GM12878 (cell line): Measurements from ENCODE around the gene DUSP22. TPM values are rescaled to one million over a fixed set of nuclear protein-coding genes. Genes with fewer than 3 reads are reported as not detected.

Experiments used
- ATAC-seq: fragments of 200-7000 bp; cut with Tn5 transposase; 3 replicates; pipeline ENCODE4 v1.9.1; 2020; ENCODE audit warnings: mild to moderate bottlenecking, moderate library complexity
- BruUV-seq: library from RNA; stranded (reverse); fragments of 400-500 nt; replicated peaks from 2 replicates; lab custom pipeline; 2021; lab: Mats Ljungman, UMichigan
- CTCF ChIA-PET: fragments of 300-600 bp; sonication (Branson Sonifier 250); formaldehyde crosslinking; extraction: SDS; loops from one replicate; lab custom pipeline; 2021; ENCODE audit warnings: inconsistent platforms; lab: Yijun Ruan, JAX
- POLR2A ChIA-PET: fragments of 350-600 bp; formaldehyde crosslinking; extraction: SDS; loops from one replicate; lab custom pipeline; 2021; ENCODE audit warnings: inconsistent platforms; lab: Charles Lee
- RAD21 ChIA-PET: fragments of 300-600 bp; sonication (Branson Sonifier 250); formaldehyde crosslinking; loops from one replicate; lab custom pipeline; 2023; ENCODE audit warnings: antibody characterized with exemption; ENCODE audit not compliant: unreplicated experiment; lab: Charles Lee
- SMC1A ChIA-PET: fragments of 300-600 bp; sonication (Branson Sonifier 250); formaldehyde crosslinking; loops from one replicate; lab custom pipeline; 2023; ENCODE audit not compliant: unreplicated experiment, uncharacterized antibody; lab: Charles Lee
- DNase-seq: peaks from one replicate; pipeline ENCODE4 v3.0.0-alpha.2; 2011; ENCODE audit warnings: low read depth, low spot score
- FAIRE-seq: peaks from 3 replicates; lab custom pipeline; 2011; peaks lifted over from hg19 to GRCh38; lab: Jason Lieb, UNC
- H2AFZ ChIP-seq: 2 replicates; pipeline ENCODE4 v1.6.0; 2011; ENCODE audit warnings: low read depth, low read length, control low read depth; ENCODE audit not compliant: control insufficient read depth
- H3K27ac ChIP-seq: 2 replicates; pipeline ENCODE4 v1.5.1; 2011; ENCODE audit warnings: control low read depth; ENCODE audit not compliant: control insufficient read depth, insufficient read depth
- H3K27me3 ChIP-seq, 2 experiments: replicated peaks in 1 of 2; 2 replicates each; pipeline versions ENCODE4 v1.6.0 to v1.6.1; 2011; ENCODE audit warnings: low read length in 1 of 2; ENCODE audit not compliant: control insufficient read depth in 2 of 2, insufficient read depth in 2 of 2
- H3K36me3 ChIP-seq, 2 experiments: 2 replicates each; pipeline ENCODE4 v1.5.1; 2011; ENCODE audit warnings: low read length in 1 of 2; ENCODE audit not compliant: control insufficient read depth in 2 of 2, insufficient read depth in 2 of 2
- H3K4me1 ChIP-seq: 2 replicates; pipeline ENCODE4 v1.6.1; 2011; ENCODE audit warnings: mild to moderate bottlenecking, low read length, moderate library complexity, mixed read lengths; ENCODE audit not compliant: control insufficient read depth, insufficient read depth
- H3K4me2 ChIP-seq: 2 replicates; pipeline ENCODE4 v1.6.0; 2011; ENCODE audit warnings: control low read depth; ENCODE audit not compliant: control insufficient read depth, insufficient read depth
- H3K4me3 ChIP-seq: fragments of 200-600 bp; sonication (generic); 2 replicates; pipeline ENCODE4 v1.5.1; 2016
- H3K79me2 ChIP-seq: 2 replicates; pipeline ENCODE4 v1.6.0; 2011; ENCODE audit warnings: low read length; ENCODE audit not compliant: control insufficient read depth, insufficient read depth
- H3K9ac ChIP-seq: 2 replicates; pipeline ENCODE4 v1.8.0; 2011; ENCODE audit warnings: low read length, control low read depth, mixed read lengths; ENCODE audit not compliant: control insufficient read depth, insufficient read depth
- H3K9me3 ChIP-seq: replicated peaks from 3 replicates; pipeline ENCODE4 v1.5.1; 2011; ENCODE audit warnings: mild to moderate bottlenecking, low read length; ENCODE audit not compliant: control insufficient read depth, insufficient read depth
- H4K20me1 ChIP-seq: 2 replicates; pipeline ENCODE4 v1.6.0; 2011; ENCODE audit not compliant: control insufficient read depth, insufficient read depth
- BCL11A ChIP-seq: IDR thresholded peaks from 2 replicates; pipeline ENCODE4 v1.6.1; 2011; ENCODE audit warnings: low read depth, low read length
- JUNB ChIP-seq: IDR thresholded peaks from 2 replicates; pipeline ENCODE4 v1.6.1; 2016; ENCODE audit warnings: antibody characterized with exemption, mild to moderate bottlenecking
- JUND ChIP-seq: IDR thresholded peaks from 2 replicates; pipeline ENCODE4 v1.6.1; 2012; ENCODE audit warnings: low read depth, mild to moderate bottlenecking, low read length, improper control_type of control experiment, moderate library complexity
- LARP7 ChIP-seq: fragments of 450-650 bp; IDR thresholded peaks from 2 replicates; pipeline ENCODE4 v1.6.1; 2017; ENCODE audit warnings: mild to moderate bottlenecking
- MYC ChIP-seq: IDR thresholded peaks from 2 replicates; pipeline ENCODE4 v1.6.1; 2011; ENCODE audit warnings: mild to moderate bottlenecking, low read length, moderate library complexity, inconsistent platforms; ENCODE audit not compliant: insufficient read depth, insufficient replicate concordance, insufficient read length, severe bottlenecking
- NBN ChIP-seq: fragments of 450-650 bp; IDR thresholded peaks from 2 replicates; pipeline ENCODE4 v1.6.1; 2016
- NFYA ChIP-seq: IDR thresholded peaks from 2 replicates; pipeline ENCODE4 v1.6.1; 2011; ENCODE audit warnings: low read depth, mild to moderate bottlenecking, low read length, improper control_type of control experiment, borderline replicate concordance
- RUNX3 ChIP-seq: IDR thresholded peaks from 2 replicates; pipeline ENCODE4 v1.6.1; 2012; ENCODE audit warnings: low read length, inconsistent platforms
- TCF12 ChIP-seq: IDR thresholded peaks from 2 replicates; pipeline ENCODE4 v1.6.1; 2011; ENCODE audit warnings: low read depth, mild to moderate bottlenecking, low read length
- ZNF592 ChIP-seq: fragments of 450-650 bp; IDR thresholded peaks from 2 replicates; pipeline ENCODE4 v1.6.1; 2017; ENCODE audit warnings: mild to moderate bottlenecking, moderate library complexity
- WGBS: methylation state at CpG from one replicate; pipeline ENCODE4 v1.1.6; 2016; ENCODE audit warnings: low lambda C conversion rate; ENCODE audit not compliant: insufficient replicate concordance, insufficient coverage; ENCODE audit errors: missing lambda C conversion rate; 5-methylcytosine and 5-hydroxymethylcytosine counted together
- in situ Hi-C: fragments of 300-500 bp; cut with MboI; formaldehyde crosslinking; loops from 9 replicates; pipeline ENCODE4 v1.14.3; 2018; ENCODE audit warnings: mixed read lengths
- intact Hi-C: fragments of 100-400 bp; cut with micrococcal nuclease; formaldehyde crosslinking; loops from one replicate; pipeline ENCODE4 v1.14.2; 2022; ENCODE audit not compliant: unreplicated experiment
- polyA plus RNA-seq, 11 experiments: library from polyadenylated mRNA; depleted of rRNA in 4 of 11; unstranded in 6 of 11; stranded (reverse) in 5 of 11; fragments of >200 nt; fragmentation: Nextera tagmentation in 4 of 11; fragmentation: Illumina TruSeq in 1 of 11; extraction: Ambion mirVana in 4 of 11; extraction: Trizol in 1 of 11; gene quantifications; 1 replicate in 1 of 11; 2 replicates in 10 of 11; pipeline versions ENCODE4 v1.2.1 to v1.2.3, GENCODE V29; 2011 to 2016; ENCODE audit warnings: inconsistent platforms in 2 of 11, missing spikeins in 2 of 11, low read depth in 1 of 11
- total RNA-seq, 4 experiments: library from RNA; depleted of rRNA in 3 of 4; stranded (reverse); fragments of >200 nt in 3 of 4; fragmentation: Illumina TruSeq in 1 of 4; extraction: Trizol in 1 of 4; gene quantifications; 2 replicates each; pipeline versions ENCODE4 v1.2.1 to v1.2.3, GENCODE V29; 2013 to 2021
- TF ChIP-seq, protein P1 (sequence below): fragments of 450-650 bp; conservative IDR thresholded peaks from 2 replicates; pipeline ENCODE4 v1.6.1; 2017; ENCODE audit warnings: mild to moderate bottlenecking, moderate library complexity
- TF ChIP-seq, protein P2 (sequence below): fragments of 450-650 bp; IDR thresholded peaks from 2 replicates; pipeline ENCODE4 v1.6.1; 2018; ENCODE audit warnings: mild to moderate bottlenecking, low read depth, moderate library complexity; ENCODE audit not compliant: partially characterized antibody

Gene DUSP22
- total and polyA plus RNA-seq, 10 of the 15 experiments (the other 5 are each of a cell fraction or from before 2014, with no cell fraction given): 78.9 to 156 (median 107) TPM

DNA sequence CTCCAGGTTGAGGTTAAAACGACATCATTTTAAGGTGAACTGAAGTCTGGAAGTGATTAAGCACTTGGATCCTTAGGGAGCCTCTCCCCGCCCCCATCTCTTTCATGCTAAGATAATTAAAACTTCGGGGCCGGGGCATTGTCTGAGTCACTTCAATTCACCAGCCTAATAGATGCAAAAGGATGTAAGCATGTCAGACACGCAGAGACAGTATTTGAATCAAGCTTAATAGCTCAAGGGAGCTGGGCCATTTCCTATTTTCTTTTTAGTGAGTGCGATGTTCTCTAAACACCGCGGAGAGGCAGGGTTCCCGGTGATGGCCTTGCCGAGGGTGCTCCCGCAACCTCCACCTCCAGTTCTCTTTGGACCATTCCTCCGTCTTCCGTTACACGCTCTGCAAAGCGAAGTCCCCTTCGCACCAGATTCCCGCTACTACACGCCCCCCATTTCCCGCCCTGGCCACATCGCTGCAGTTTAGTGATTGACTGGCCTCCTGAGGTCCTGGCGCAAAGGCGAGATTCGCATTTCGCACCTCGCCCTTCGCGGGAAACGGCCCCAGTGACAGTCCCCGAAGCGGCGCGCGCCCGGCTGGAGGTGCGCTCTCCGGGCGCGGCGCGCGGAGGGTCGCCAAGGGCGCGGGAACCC, 98.7 kb downstream of the DUSP22 start:
- DNase-seq: no peak
- Histone ChIP-seq H3K4me2 (peak overlapping the region; percentile 91), H4K20me1 (peaks cover 11% of the 10 kb centered on the region), H3K27ac (peak overlapping the region; percentile 97), H3K27me3 (no peaks in the 10 kb centered on the region), H3K4me1 (peaks cover 32% of the 10 kb centered on the region), H3K9ac (peak overlapping the region; percentile 87), H3K36me3 (peaks cover 13 to 16% of the 10 kb centered on the region in 2 experiments), H3K79me2 (peaks cover 71% of the 10 kb centered on the region), H2AFZ (no peak overlapping the region), H3K4me3 (peak overlapping the region; percentile 78), H3K9me3 (no peaks in the 10 kb centered on the region)
- RAD21 ChIA-PET: interaction anchor here (0.8 to 9.4 kb wide), 27 partner anchors 7 to 1006 kb away, joined by 3 to 95 read pairs (median 10); partner anchors contain the start of gene DUSP22
- POLR2A ChIA-PET: interaction anchor here (0.6 to 5.6 kb wide), 28 partner anchors 8 to 197 kb away, joined by 3 to 42 read pairs (median 4); partner anchors contain the start of gene DUSP22
- intact Hi-C loops (loop anchor here (1.0 to 2.0 kb wide), 6 partner anchors 26 to 202 kb away; no protein-coding TSS in a partner anchor), in situ Hi-C loops (loop anchor here (10.0 kb wide), 1 partner anchor 176 kb away; no protein-coding TSS in a partner anchor)
- CTCF ChIA-PET: interaction anchor here (0.6 to 3.4 kb wide), 17 partner anchors 8 to 207 kb away, joined by 3 to 15 read pairs (median 4); no protein-coding TSS in a partner anchor
- TSS peak; percentile 96 for BruUV-seq
- SMC1A ChIA-PET: interaction anchor here (0.6 to 13.5 kb wide), 35 partner anchors 7 to 202 kb away, joined by 3 to 185 read pairs (median 5); no protein-coding TSS in a partner anchor
- no peak for FAIRE-seq
- WGBS: 2% methylated on average over 44 of the region's 44 CpGs
- peak; percentile 15 for ATAC-seq
- TF ChIP-seq LARP7: peak; percentile 72
- TF ChIP-seq, protein P1, sequence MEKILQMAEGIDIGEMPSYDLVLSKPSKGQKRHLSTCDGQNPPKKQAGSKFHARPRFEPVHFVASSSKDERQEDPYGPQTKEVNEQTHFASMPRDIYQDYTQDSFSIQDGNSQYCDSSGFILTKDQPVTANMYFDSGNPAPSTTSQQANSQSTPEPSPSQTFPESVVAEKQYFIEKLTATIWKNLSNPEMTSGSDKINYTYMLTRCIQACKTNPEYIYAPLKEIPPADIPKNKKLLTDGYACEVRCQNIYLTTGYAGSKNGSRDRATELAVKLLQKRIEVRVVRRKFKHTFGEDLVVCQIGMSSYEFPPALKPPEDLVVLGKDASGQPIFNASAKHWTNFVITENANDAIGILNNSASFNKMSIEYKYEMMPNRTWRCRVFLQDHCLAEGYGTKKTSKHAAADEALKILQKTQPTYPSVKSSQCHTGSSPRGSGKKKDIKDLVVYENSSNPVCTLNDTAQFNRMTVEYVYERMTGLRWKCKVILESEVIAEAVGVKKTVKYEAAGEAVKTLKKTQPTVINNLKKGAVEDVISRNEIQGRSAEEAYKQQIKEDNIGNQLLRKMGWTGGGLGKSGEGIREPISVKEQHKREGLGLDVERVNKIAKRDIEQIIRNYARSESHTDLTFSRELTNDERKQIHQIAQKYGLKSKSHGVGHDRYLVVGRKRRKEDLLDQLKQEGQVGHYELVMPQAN: peak; percentile 36
- TF ChIP-seq RUNX3: no peak; the same call in 1 of the 2 replicates
- 0 out of 2 replicates have a peak, but pooled peaks have one; percentile 7 for TF ChIP-seq JUND
- no peak for TF ChIP-seq NFYA
- TF ChIP-seq BCL11A: no peak
- TF ChIP-seq NBN: peak; percentile 14; the same call in 1 of the 2 replicates
- no peak for TF ChIP-seq MYC
- no peak for TF ChIP-seq ZNF592
- TF ChIP-seq, protein P2, sequence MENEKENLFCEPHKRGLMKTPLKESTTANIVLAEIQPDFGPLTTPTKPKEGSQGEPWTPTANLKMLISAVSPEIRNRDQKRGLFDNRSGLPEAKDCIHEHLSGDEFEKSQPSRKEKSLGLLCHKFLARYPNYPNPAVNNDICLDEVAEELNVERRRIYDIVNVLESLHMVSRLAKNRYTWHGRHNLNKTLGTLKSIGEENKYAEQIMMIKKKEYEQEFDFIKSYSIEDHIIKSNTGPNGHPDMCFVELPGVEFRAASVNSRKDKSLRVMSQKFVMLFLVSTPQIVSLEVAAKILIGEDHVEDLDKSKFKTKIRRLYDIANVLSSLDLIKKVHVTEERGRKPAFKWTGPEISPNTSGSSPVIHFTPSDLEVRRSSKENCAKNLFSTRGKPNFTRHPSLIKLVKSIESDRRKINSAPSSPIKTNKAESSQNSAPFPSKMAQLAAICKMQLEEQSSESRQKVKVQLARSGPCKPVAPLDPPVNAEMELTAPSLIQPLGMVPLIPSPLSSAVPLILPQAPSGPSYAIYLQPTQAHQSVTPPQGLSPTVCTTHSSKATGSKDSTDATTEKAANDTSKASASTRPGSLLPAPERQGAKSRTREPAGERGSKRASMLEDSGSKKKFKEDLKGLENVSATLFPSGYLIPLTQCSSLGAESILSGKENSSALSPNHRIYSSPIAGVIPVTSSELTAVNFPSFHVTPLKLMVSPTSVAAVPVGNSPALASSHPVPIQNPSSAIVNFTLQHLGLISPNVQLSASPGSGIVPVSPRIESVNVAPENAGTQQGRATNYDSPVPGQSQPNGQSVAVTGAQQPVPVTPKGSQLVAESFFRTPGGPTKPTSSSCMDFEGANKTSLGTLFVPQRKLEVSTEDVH: no peak
- no peak for TF ChIP-seq JUNB
- no peak for TF ChIP-seq TCF12
